Neural crest cell (in vitro differentiated cells): ENCODE results near the gene RFC1. TPM values are rescaled to one million over a fixed set of nuclear protein-coding genes. Genes with fewer than 3 reads are reported as not detected.
A peak's percentile ranks its signal among the peaks of the same experiment; 100 is the strongest.
"Not testable (repeated sequence)": the region's sequence is repeated elsewhere in the genome, so short reads cannot be mapped to it uniquely, and the experiment has no call there.

ENCODE experiments used
- DNase-seq: peaks from one replicate; pipeline ENCODE4 v3.0.0; 2021; ENCODE audit warnings: low read depth, mixed read lengths, low spot score
- H3K27ac Mint-ChIP-seq: one replicate; pipeline ENCODE4 v1.8.0; 2021; ENCODE audit warnings: mild to moderate bottlenecking, mixed read lengths; ENCODE audit not compliant: unreplicated experiment
- H3K27me3 Mint-ChIP-seq: 2 replicates; pipeline ENCODE4 v1.8.0; 2021; ENCODE audit warnings: low read depth, mild to moderate bottlenecking, mixed read lengths
- H3K36me3 Mint-ChIP-seq: 2 replicates; pipeline ENCODE4 v1.8.0; 2021; ENCODE audit warnings: low read depth, mild to moderate bottlenecking, mixed read lengths
- H3K4me1 Mint-ChIP-seq: 2 replicates; pipeline ENCODE4 v1.8.0; 2021; ENCODE audit warnings: mixed read lengths
- H3K4me3 Mint-ChIP-seq: one replicate; pipeline ENCODE4 v1.8.0; 2021; ENCODE audit warnings: mild to moderate bottlenecking, mixed read lengths
- H3K9me3 Mint-ChIP-seq: 2 replicates; pipeline ENCODE4 v1.8.0; 2021; ENCODE audit warnings: mixed read lengths
- CTCF ChIP-seq: fragments of 200-600 bp; sonication (generic); conservative IDR thresholded peaks from 2 replicates; pipeline ENCODE4 v1.5.0; 2021; ENCODE audit warnings: antibody characterized with exemption, mild to moderate bottlenecking
- total RNA-seq: library from RNA; stranded (reverse); gene quantifications from 2 replicates; pipeline ENCODE4 v1.2.1, GENCODE V29; 2021

The RFC1 gene
- total RNA-seq, 1 donor from 2014 or later = 69.3 TPM

- Mint-ChIP-seq H3K4me1 (peaks cover 25% of the 10 kb centered on the region), H3K36me3 (no peaks in the 10 kb centered on the region), H3K9me3 (no peaks in the 10 kb centered on the region), H3K4me3 (peak overlapping the region; percentile 7), H3K27ac (no peak overlapping the region), H3K27me3 (peaks cover 2% of the 10 kb centered on the region)
- no peak for TF ChIP-seq CTCF
- no peak for DNase-seq
Observed at GRCh38 chr4:39362827-39363226, 3.3 kb downstream of the RFC1 start.

- H3K4me1 Mint-ChIP-seq = peaks cover 22% of the 10 kb centered on the region
- not testable (repeated sequence) for DNase-seq, H3K9me3 Mint-ChIP-seq, H3K27me3 Mint-ChIP-seq, H3K27ac Mint-ChIP-seq, H3K36me3 Mint-ChIP-seq, H3K4me3 Mint-ChIP-seq
Observed at GRCh38 chr4:39360611-39361010, 5.6 kb downstream of the RFC1 start.

- no peak for TF ChIP-seq CTCF
- Mint-ChIP-seq H3K27ac (no peak overlapping the region), H3K27me3 (no peaks in the 10 kb centered on the region), H3K9me3 (no peaks in the 10 kb centered on the region), H3K36me3 (no peaks in the 10 kb centered on the region), H3K4me3 (no peak overlapping the region), H3K4me1 (peaks cover 11% of the 10 kb centered on the region)
- no peak for DNase-seq
Observed at GRCh38 chr4:39357002-39357401, 9.2 kb downstream of the RFC1 start.

GRCh38 chr4:39354254-39354552 is 12.0 kb downstream of the RFC1 start:
- no peak for TF ChIP-seq CTCF
- Mint-ChIP-seq H3K27me3 (no peaks in the 10 kb centered on the region), H3K4me1 (peaks cover 11% of the 10 kb centered on the region), H3K9me3 (no peaks in the 10 kb centered on the region), H3K4me3 (no peak overlapping the region), H3K36me3 (peaks cover 15% of the 10 kb centered on the region), H3K27ac (no peak overlapping the region)
- no peak for DNase-seq

GRCh38 chr4:39353478-39354253 is 12.5 kb downstream of the RFC1 start:
- no peak overlapping the region for H3K4me3 Mint-ChIP-seq
- H3K36me3 Mint-ChIP-seq = peaks cover 19% of the 10 kb centered on the region
- TF ChIP-seq CTCF = no peak
- H3K9me3 Mint-ChIP-seq = no peaks in the 10 kb centered on the region
- no peak for DNase-seq
- H3K27ac Mint-ChIP-seq = peak overlapping the region; percentile 2
- H3K27me3 Mint-ChIP-seq = no peaks in the 10 kb centered on the region
- peaks cover 11% of the 10 kb centered on the region for H3K4me1 Mint-ChIP-seq

- H3K27me3 Mint-ChIP-seq, H3K4me3 Mint-ChIP-seq, H3K9me3 Mint-ChIP-seq, DNase-seq, H3K27ac Mint-ChIP-seq: not testable (repeated sequence)
- H3K36me3 Mint-ChIP-seq = peaks cover 19% of the 10 kb centered on the region
- H3K4me1 Mint-ChIP-seq = peaks cover 11% of the 10 kb centered on the region
Observed at GRCh38 chr4:39353149-39353477, 13.0 kb downstream of the RFC1 start.
